HT-29 (cell line): Measurements from ENCODE around the gene CELF5. TPM values are rescaled to one million over a fixed set of nuclear protein-coding genes. Genes with fewer than 3 reads are reported as not detected.

Experiments
- DNase-seq: peaks from one replicate; pipeline ENCODE4 v3.0.0-alpha.2; 2015; ENCODE audit warnings: low spot score
- total RNA-seq: library from RNA; depleted of rRNA; stranded (reverse); fragments of >200 nt; shearing (Covaris generic); gene quantifications from 2 replicates; pipeline ENCODE4 v1.2.3, GENCODE V29; 2014; rRNA removed

CELF5 gene
- 0.10 and 0.53 TPM in 2 replicates for total RNA-seq

DNA sequence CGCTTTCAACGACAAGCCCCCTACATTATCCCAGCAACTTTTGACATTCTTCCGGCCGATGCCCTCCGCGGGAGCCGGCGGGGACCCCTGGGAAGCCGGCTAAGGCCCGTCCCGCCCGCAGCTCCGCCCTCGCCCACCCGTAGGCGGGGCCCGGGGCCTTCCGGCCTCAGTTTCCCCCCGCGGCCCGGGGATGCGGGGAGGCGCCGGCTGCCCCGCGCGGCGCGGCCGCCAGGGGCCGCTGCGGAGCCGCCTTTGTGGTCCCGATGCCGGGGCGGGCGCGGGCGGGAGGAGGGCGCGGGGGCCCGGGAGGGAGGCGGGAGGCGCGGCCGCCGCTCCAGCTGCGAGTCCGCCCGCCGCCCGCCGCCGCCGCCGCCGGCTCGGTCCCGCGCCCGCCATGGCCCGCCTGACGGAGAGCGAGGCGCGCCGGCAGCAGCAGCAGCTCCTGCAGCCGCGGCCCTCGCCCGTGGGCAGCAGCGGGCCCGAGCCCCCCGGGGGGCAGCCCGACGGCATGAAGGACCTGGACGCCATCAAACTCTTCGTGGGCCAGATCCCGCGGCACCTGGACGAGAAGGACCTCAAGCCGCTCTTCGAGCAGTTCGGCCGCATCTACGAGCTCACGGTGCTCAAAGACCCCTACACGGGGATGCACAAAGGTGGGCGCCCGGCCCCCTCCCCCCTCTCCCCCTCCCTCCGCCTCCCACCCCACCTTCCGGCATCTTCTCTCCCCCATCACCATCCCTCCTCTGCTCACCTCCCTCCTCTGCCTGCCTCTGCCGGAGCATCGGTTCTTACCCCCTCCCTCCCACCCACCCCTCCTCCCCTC, at the start of gene CELF5:
Gene CELF5, plus strand, starts transcription at position 316 of the 823 bp plus-strand sequence. Its CDS starts 79 bp downstream, at position 395.
- peak; percentile 18 for DNase-seq

DNA sequence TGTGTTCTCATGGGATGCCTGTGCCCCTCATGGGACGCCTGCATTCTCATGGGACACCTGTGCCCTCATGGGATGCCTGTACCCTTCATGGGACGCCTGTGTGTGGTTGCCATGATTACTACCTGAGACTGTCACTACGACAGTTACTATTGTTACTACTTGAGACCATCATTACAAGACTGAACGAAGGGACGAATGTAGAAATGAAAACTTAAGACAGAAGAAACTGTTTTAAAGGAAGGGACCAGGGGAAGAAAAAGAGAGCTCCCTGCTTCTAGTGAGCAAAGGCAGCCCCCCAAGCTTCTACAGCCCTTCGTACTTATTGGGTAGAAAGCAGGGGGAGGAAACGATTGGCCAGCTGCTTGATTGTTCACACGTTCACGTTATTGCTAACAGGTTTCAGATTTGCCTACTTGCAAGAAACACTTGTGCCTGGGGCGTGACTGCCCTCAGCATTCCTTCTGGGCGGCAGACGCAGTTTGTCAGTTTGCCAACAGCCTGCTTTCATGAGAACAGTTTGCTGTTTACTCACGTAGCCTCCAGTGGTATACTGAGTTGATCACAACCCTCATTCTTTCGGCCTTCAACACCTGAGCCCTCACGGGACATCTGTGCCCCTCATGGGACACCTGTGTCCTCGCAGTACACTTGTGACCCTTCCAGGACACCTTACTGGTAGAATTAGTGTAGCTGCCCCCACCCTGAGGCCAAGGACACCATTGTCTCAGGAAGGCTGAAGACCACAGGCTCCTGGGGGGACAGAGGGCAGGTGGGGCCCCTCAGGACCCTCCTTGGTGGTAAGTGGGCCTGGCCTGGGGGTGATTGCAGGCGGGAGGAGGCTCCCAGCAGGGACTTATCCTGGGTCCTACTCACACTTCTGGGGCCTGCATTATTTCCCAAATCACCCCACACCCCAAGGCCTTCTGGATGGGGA, 48.4 kb upstream of the CELF5 start:
- peak; percentile 52 for DNase-seq

DNA sequence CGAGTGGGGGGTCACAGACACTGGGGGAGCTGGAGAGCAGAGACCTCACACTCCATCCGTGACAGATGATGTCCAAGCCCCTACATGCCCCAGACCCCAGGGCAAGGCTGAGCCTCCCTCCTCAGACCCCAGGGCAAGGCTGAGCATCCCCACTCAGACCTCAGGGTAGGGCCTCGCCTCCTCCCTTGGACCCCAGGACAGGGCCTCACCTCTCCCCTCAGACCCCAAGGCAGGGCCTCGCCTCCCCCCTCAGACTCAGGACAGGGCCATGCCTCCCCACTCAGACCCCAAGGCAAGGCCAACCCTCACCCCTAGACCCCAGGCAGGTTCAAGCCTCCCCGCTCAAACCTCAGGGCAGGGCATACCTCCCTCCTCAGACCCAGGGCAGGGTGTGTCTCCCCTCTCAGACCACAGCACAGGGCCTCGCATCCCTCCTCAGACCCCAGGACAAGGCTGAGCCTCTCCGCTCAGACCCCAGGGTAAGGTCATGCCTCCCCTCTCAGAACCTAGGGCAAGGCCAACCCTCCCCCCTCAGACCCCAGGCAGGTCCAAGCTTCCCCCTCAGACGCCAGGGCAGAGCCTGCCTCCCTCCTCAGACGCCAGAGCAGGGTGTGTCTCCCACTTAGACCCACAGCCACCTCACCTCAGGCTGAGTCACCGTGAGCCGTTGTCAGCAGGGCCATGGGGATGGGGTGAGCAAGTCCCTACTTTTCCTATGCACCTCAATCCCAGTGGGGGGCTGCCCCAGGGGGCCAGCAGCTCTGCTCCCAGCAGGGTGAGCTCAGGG, 47.6 kb upstream of the CELF5 start:
- peak; percentile 11 for DNase-seq

DNA sequence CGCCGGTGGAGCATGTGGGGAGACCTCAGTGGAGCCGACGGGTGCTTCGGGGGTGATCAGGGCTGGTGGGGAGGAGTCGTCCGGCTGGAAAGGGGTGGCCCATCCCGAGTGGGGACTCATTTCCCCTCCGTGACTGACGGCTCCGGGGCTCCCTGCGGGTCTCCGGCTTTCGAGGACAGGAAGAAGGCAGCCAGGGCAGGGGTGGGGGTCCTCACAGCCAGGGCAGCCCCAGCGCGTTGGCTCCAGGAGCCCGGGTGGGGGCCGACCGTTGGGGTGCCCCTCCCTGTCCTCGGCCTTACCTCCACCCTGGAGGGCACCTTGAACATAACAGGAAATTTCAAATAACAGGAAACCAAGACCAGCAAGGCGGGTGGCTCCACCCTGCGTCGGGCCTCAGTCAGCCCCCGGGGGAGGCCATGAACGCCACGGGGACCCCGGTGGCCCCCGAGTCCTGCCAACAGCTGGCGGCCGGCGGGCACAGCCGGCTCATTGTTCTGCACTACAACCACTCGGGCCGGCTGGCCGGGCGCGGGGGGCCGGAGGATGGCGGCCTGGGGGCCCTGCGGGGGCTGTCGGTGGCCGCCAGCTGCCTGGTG, 46.0 kb upstream of the CELF5 start, which contains the start of gene S1PR4:
Gene S1PR4, plus strand, starts transcription at position 393 of the 596 bp plus-strand sequence. Its CDS starts 24 bp downstream, at position 417.
- DNase-seq, result no peak

DNA sequence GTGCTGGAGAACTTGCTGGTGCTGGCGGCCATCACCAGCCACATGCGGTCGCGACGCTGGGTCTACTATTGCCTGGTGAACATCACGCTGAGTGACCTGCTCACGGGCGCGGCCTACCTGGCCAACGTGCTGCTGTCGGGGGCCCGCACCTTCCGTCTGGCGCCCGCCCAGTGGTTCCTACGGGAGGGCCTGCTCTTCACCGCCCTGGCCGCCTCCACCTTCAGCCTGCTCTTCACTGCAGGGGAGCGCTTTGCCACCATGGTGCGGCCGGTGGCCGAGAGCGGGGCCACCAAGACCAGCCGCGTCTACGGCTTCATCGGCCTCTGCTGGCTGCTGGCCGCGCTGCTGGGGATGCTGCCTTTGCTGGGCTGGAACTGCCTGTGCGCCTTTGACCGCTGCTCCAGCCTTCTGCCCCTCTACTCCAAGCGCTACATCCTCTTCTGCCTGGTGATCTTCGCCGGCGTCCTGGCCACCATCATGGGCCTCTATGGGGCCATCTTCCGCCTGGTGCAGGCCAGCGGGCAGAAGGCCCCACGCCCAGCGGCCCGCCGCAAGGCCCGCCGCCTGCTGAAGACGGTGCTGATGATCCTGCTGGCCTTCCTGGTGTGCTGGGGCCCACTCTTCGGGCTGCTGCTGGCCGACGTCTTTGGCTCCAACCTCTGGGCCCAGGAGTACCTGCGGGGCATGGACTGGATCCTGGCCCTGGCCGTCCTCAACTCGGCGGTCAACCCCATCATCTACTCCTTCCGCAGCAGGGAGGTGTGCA, 45.3 kb upstream of the CELF5 start:
- no peak for DNase-seq

DNA sequence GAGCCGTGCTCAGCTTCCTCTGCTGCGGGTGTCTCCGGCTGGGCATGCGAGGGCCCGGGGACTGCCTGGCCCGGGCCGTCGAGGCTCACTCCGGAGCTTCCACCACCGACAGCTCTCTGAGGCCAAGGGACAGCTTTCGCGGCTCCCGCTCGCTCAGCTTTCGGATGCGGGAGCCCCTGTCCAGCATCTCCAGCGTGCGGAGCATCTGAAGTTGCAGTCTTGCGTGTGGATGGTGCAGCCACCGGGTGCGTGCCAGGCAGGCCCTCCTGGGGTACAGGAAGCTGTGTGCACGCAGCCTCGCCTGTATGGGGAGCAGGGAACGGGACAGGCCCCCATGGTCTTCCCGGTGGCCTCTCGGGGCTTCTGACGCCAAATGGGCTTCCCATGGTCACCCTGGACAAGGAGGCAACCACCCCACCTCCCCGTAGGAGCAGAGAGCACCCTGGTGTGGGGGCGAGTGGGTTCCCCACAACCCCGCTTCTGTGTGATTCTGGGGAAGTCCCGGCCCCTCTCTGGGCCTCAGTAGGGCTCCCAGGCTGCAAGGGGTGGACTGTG, 44.6 kb upstream of the CELF5 start:
- DNase-seq, result no peak

DNA sequence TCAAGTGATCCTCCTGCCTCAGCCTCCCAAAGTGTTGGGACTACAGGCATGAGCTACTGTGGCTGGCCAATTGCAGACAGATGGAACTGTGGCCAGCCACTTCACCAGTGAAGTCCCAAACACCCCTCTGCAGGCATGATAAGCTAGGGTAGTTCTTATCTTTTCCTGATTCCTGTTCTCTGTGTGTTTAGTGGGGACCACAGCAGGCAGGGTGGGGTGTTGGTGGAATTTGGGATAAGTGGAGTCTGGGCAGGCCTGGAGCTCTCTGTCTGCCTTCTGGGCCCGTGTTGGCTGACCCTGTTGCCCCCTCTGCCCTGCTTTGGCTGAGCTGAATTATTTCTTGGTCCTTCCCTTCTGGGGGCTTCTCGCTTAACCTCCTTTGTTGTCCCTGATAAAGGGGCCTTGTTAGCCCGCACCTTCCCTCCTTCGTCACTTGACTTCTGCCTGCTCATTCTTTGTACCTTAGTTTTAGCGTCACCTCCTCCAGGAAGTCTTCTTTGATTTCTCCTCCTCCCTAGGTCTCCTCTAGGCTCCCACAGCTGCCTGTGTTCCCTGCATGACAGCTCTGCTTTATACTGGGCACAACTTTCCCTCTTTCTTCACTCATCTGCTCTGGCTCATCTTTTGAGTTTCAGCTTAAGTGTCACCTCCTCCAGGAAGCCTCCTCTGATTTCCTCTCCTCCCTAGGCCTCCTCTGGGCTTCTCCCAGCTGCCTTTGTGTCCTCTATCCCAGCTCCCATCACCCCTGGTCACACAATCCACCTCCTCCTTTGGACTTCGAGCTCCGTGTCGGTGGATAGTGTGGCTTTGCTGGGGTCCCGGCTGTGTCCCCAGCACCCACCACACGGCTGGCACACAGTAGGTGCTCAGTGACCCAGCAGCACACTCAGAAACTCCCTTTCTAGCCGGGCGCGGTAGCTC, 40.5 kb upstream of the CELF5 start:
- DNase-seq, result no peak

DNA sequence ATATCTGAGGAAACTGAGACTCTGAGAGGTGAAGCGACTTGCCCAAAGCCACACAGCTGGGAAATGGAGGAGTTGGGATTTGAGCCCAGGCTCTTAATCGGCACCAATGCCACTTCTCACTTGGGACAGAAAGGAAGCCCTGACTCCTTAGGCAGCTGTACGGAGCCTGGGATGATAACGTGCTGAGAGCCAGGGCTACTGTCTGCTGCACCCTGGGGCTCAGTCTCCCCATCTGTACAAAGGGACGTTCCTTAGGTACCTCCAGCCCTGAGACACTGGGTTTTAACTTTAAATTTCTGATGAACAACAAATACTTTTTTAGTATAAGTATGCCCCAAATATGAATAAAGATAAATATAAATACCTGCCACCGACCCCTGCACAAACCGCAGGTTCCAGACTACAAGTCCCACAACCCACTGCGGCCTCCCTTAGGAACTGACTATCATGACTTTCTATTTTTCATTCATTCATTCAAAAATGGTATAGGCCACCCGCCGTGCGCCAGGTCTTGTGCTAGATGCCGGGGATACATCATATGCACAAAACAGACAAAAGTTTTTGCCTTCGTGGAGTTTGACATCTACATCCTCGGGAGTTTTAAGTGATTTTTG, 39.5 kb upstream of the CELF5 start:
- DNase-seq, result no peak

DNA sequence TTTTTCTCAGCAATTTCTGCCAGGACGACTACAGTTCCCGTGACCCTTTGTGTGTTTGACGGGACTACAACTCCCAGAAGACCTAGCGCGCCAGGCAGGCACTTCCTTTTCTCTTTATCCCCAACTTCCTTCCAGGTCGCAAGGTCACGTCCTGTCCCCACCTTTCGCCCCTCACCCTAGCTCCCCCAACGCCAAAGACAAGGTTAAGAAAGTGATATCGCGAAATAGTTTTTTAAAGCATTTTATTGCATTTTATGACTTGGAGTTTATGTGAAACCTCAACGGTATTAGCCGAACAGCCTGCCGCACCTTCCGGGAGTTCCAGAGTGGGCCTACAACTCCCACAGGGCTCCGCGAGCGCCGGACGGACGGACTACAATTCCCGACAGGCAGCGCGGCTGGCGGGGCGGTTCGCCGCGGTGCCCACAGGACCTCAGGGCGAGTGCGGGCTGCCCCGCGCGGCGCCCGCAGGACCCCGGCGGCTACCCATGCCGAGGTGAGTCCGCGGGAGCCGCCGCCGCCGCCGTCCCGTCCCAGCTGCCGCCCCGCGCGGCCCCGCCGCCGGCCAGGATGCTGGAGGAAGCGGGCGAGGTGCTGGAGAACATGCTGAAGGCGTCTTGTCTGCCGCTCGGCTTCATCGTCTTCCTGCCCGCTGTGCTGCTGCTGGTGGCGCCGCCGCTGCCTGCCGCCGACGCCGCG, 38.9 kb upstream of the CELF5 start, which contains the start of gene NCLN:
Gene NCLN, plus strand, starts transcription at position 470 of the 699 bp plus-strand sequence. Its CDS starts 101 bp downstream, at position 571.
- DNase-seq, result peak; percentile 90

DNA sequence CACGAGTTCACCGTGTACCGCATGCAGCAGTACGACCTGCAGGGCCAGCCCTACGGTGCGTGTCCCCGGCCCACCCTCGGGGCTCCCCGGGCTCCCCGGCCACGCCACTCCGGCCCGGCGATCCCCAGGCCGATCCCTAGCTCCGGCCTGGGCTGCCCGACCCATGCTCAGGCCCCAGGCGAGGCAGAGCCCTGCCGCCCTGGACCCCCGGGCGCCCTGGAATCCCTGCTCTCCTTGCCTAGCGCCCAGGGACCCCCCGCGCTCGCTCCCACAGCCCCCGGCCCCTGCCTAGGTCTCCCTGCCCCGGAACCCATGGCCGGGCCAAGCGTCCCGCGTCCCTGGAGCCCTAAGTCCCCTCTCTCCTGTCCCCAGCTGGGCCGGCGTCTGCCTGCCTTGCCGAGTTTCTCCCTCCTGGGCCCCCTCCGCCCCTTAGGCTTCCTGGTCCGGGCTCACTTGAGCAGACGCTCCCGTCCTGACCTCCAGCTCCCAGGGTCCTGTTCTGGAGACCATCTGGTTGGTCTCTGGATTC, 38.2 kb upstream of the CELF5 start:
- DNase-seq, result peak; percentile 14

DNA sequence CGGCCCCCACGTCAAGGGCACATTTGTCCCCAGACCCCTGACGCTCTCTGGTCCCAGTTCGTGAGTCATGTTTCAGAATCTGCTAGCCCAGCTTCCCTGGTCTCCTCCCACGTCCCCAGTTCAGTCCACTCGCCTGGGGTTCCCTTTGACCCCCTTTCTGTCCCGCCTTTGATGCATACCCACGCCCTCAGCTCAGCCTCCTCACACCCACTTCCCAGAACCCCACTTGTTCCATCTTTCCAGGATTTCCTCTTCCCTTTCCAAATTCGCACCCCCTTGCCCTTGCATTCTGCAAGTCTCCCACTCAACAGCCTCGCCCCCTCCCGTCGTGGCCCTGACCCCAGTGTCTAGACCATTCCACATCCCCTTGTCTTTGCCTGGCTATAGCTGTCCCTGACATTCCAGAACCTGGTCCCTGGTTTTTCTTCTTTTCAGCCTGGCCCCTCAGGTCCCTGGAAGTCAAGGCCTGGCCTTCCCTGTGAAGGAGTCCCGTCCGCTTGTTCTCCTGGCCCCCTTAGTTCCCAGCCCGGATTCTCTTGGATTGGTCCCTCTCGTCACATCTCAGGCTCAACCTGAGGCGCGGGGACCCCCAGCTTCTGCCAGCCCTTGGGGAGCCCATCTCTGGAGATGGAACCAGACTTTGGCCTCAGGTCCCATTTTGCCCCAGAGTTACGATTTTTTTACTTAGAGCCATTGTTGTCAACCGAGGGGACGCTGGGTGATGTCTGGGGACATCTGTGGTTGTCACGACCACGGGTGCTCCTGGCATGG, 37.4 kb upstream of the CELF5 start:
- DNase-seq, result no peak

DNA sequence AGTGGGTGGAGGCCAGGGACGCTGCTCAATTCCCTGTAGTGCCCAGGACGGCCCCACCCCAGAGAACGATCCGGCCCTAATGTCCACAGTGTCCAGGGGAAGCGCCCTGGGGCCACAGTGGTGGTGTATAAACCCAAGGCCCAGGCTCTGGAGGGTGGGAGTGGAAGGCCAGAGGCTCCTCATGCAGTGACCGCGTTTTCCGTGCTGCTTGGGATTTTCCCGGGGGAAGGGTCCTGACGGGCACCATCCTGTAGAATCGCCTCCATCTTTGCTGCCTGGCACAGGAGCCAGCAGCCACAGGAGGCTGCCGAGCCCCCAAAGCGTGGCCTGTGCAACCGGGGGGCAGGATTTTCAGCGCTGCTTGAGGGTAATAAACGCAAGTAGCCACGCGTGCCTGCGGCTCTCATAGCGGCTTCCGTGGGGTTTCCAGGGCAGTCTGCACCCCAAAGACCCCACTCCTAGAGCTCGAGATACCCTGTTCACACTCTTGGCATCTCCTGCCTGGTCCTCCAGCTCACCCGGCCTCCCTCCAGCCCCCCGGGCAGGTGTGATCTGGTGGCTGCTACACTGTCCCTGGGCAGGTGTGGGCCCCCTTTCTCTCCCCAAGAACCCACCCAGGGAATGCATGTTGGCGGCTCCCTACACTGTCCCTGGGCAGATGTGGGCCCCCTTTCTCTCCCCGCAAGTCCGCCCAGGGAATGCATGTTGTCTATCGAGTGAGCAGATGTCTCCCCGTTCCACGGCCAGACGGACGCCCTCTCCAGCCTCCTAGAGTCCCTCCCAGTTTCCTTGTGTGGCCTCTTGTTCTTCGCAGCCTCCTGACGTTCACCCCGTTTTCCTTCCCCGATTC, 36.6 kb upstream of the CELF5 start:
- DNase-seq, result no peak

DNA sequence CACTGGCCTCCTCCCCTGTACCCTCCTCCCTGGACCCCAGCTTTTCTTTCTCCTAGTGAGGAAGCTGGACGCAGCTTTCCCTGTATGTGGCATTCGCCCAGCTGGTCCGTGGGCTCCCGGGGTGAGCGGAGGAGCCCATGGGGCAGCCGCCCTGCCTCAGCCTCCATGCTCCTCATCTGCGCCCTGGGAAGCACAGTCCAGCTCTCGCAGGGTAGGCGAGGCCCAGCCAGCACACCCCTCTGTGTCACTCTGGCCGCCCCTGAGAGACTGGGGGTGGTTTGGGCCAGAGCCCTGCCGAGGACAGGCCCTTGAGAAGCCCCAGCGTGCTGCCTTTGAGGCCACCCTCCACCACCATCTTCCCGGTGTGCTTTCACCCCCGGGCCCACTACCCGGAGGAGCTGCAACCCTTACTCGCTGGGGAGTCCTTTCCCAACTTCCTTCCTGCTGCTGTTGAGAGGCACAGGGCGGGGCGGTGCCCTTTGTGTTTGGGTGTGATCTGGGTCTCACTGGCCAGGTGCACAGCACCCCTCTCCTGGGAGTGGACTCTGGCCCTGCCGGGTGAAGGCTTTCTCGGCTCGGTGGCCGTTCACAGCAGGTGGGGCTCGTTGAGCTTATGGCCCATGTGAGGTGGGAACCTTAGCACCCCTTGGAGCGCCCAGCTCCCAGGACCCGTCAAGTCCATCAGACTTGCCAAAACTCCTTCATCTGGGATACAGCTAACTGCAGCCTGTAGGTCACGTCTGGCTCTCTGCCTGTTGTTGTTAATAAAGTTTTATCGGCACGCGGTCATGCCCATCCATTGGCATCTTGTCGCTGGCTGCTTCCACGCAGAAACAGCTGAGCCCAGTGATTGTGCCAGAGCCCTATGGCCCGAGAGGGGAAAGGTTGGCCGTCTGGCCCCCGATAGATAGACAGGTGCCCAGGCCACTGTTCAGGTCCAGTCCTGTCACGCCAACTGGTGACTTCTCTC, 35.5 kb upstream of the CELF5 start:
- no peak for DNase-seq

DNA sequence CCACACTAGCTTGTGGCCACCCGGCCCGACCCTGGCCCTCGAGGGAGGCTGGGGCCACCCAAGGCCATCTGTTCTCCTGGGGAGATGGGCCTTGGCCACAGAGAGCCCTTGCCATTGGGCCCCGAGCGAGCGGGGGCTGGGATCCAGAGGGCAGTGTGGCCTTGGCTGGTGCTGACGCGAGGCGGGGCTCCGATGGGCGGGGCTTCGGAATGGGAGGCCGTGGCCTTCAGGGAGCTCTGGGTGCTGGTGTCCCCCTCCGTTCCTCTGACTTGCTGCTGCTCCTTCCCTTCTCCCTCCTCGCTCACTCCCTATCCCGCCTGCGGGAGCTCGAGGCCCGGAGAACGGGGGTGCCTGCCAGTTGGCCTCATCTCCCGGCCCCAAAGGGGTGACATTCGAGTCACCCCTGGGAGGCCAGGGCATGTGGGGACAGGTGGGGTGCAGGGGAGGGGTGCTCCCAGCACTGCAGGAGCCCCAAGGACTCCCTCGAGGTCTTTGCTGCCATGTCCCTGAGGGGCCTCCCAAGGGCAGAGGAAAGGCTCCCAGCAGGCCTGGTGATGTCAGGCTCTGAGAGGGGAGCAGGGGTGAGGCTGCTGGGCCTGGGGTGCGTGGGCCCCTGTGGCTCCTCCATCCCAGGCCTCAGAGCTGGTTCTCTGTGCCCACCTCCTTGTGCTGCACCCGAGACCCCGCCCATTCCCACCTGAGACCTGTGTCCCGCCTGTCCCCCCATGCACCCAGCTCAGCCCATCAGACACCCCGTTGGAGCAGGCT, 34.6 kb upstream of the CELF5 start:
- DNase-seq, result no peak
